K562 (cell line): Measurements from ENCODE around the gene SPRED2. TPM values are rescaled to one million over a fixed set of nuclear protein-coding genes. Genes with fewer than 3 reads are reported as not detected.

Experiments used
- GATAD2A ChIP-seq: fragments of 450-650 bp; IDR thresholded peaks from 2 replicates; pipeline ENCODE4 v1.6.1; 2017
- HMG20A ChIP-seq: fragments of 450-650 bp; formaldehyde crosslinking; conservative IDR thresholded peaks from 2 replicates; pipeline ENCODE4 v1.4.0; 2020; ENCODE audit warnings: mild to moderate bottlenecking, mixed read lengths
- JUND ChIP-seq, 2 experiments: IDR thresholded peaks; 2 replicates in 1 of 2; 3 replicates in 1 of 2; pipeline ENCODE4 v1.6.1; 2011; ENCODE audit warnings: borderline replicate concordance in 2 of 2, low read depth in 2 of 2, low read length in 2 of 2, improper control_type of control experiment in 1 of 2, missing biosample characterization in 1 of 2, missing genetic modification characterization in 1 of 2, missing genetic modification reagents in 1 of 2
- PTTG1 ChIP-seq: fragments of 450-650 bp; IDR thresholded peaks from 2 replicates; pipeline ENCODE4 v1.6.1; 2016; ENCODE audit warnings: low read depth, mild to moderate bottlenecking, missing genetic modification characterization, missing compliant biosample characterization
- RBM22 ChIP-seq: fragments of 200-400 bp; formaldehyde crosslinking; IDR thresholded peaks from 2 replicates; pipeline ENCODE4 v1.6.1; 2018; ENCODE audit warnings: low read length, low read depth; ENCODE audit not compliant: poor library complexity, severe bottlenecking
- SNIP1 ChIP-seq: fragments of 450-650 bp; IDR thresholded peaks from 2 replicates; pipeline ENCODE4 v1.7.1; 2017; ENCODE audit warnings: low read depth, mild to moderate bottlenecking
- TAL1 ChIP-seq: fragments of 450-650 bp; IDR thresholded peaks from 2 replicates; pipeline ENCODE4 v1.6.1; 2016; ENCODE audit warnings: mild to moderate bottlenecking
- ZNF133 ChIP-seq: fragments of 250-450 bp; sonication (Bioruptor Pico); IDR thresholded peaks from 2 replicates; pipeline ENCODE4 v1.4.0; 2020; ENCODE audit warnings: mild to moderate bottlenecking
- polyA plus RNA-seq, 8 experiments: library from polyadenylated mRNA; depleted of rRNA in 4 of 8; stranded (reverse) in 5 of 8; unstranded in 3 of 8; fragments of >200 nt; fragmentation: Nextera tagmentation in 2 of 8; fragmentation: Illumina TruSeq in 1 of 8; extraction: Ambion mirVana in 2 of 8; extraction: Trizol in 1 of 8; gene quantifications; 2 replicates each; pipeline versions ENCODE4 v1.2.1 to v1.2.3, GENCODE V29; 2011 to 2014; ENCODE audit warnings: inconsistent platforms in 1 of 8, missing spikeins in 1 of 8
- total RNA-seq, 7 experiments: library from RNA; depleted of rRNA in 6 of 7; stranded (reverse); fragments of >200 nt in 6 of 7; fragmentation: Illumina TruSeq in 2 of 7; extraction: Trizol in 2 of 7; gene quantifications; 2 replicates each; pipeline versions ENCODE4 v1.2.1 to v1.2.3, GENCODE V29; 2011 to 2021; ENCODE audit warnings: low replicate concordance in 1 of 7
- TF ChIP-seq, protein P1 (sequence below), 2 experiments: fragments of 450-650 bp; formaldehyde crosslinking in 1 of 2; IDR thresholded peaks; 2 replicates each; pipeline versions ENCODE4 v1.4.0 to v1.6.1; 2014 to 2020; ENCODE audit warnings: mild to moderate bottlenecking in 2 of 2, borderline replicate concordance in 1 of 2, low read depth in 1 of 2
- TF ChIP-seq, protein P2 (sequence below): sonication (generic); IDR thresholded peaks from 2 replicates; pipeline ENCODE4 v1.6.1; 2016
- TF ChIP-seq, protein P3 (sequence below): fragments of 250-450 bp; sonication (Bioruptor Pico); IDR thresholded peaks from 2 replicates; pipeline ENCODE4 v1.6.1; 2021; ENCODE audit warnings: mild to moderate bottlenecking
- TF ChIP-seq, protein P4 (sequence below): IDR thresholded peaks from 2 replicates; pipeline ENCODE4 v1.6.1; 2014; ENCODE audit warnings: antibody characterized with exemption
- TF ChIP-seq, protein P5 (sequence below): fragments of 250-450 bp; sonication (Bioruptor Pico); IDR thresholded peaks from 2 replicates; pipeline ENCODE4 v1.5.0; 2021; ENCODE audit warnings: mild to moderate bottlenecking, borderline replicate concordance

The SPRED2 gene
- total and polyA plus RNA-seq, 9 of the 15 experiments (the other 6 are each of a cell fraction or from before 2014, with no cell fraction given), result 4.6 to 50.8 (median 14.1) TPM

DNA sequence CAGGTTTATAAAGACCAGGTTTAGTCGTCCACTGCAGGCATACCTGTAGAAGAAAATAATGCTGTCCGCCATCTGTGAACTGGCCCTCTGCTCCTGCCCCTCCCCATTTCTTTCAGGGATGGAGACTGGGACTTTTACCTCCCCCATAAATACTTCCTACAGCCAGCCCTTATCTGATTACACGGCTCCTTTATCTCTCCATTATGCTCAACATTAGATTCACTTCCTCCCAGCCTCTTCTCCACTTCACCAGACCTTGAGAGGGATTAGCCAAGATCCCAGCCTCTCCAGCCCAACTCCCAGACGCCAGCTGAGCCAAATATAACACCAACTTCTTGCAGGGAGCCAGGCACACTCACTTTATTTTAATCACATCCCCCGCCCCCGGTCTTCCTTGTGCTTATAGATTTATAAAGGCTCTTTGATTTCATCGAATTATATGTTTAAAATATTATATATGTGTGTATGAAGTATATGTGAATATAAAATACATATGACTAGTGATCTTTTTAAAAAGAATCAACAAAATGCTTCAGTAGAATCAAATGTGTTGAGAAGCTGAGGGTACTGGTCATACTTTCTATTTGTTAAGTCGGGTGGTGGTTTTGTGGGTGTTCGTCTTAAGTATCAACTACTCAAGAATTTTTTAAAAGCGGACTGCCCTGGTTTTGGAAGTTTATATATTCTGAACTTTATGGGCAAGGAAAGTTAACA, 81.0 kb downstream of the SPRED2 start (continued):
- TF ChIP-seq, protein P1, sequence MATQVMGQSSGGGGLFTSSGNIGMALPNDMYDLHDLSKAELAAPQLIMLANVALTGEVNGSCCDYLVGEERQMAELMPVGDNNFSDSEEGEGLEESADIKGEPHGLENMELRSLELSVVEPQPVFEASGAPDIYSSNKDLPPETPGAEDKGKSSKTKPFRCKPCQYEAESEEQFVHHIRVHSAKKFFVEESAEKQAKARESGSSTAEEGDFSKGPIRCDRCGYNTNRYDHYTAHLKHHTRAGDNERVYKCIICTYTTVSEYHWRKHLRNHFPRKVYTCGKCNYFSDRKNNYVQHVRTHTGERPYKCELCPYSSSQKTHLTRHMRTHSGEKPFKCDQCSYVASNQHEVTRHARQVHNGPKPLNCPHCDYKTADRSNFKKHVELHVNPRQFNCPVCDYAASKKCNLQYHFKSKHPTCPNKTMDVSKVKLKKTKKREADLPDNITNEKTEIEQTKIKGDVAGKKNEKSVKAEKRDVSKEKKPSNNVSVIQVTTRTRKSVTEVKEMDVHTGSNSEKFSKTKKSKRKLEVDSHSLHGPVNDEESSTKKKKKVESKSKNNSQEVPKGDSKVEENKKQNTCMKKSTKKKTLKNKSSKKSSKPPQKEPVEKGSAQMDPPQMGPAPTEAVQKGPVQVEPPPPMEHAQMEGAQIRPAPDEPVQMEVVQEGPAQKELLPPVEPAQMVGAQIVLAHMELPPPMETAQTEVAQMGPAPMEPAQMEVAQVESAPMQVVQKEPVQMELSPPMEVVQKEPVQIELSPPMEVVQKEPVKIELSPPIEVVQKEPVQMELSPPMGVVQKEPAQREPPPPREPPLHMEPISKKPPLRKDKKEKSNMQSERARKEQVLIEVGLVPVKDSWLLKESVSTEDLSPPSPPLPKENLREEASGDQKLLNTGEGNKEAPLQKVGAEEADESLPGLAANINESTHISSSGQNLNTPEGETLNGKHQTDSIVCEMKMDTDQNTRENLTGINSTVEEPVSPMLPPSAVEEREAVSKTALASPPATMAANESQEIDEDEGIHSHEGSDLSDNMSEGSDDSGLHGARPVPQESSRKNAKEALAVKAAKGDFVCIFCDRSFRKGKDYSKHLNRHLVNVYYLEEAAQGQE (IDR thresholded peaks at IDR 0.05; ENCODE audit: borderline replicate concordance), result no peak
- TF ChIP-seq, protein P1 (CRISPR knock-in tag; IDR thresholded peaks at IDR 0.05; ENCODE audit: low read depth), result no peak
- TF ChIP-seq JUND (IDR thresholded peaks at IDR 0.05; ENCODE audit: borderline replicate concordance, low read depth, low read length), result peak; percentile 39; the same call in 1 of the 2 replicates
- no peak for TF ChIP-seq JUND (tag; IDR thresholded peaks at IDR 0.05; ENCODE audit: borderline replicate concordance, low read depth, low read length)
- 0 out of 2 replicates have a peak, but pooled peaks have one; percentile 10 for TF ChIP-seq TAL1
- no peak for TF ChIP-seq SNIP1
- TF ChIP-seq HMG20A (CRISPR knock-in tag), result no peak
- TF ChIP-seq, protein P2, sequence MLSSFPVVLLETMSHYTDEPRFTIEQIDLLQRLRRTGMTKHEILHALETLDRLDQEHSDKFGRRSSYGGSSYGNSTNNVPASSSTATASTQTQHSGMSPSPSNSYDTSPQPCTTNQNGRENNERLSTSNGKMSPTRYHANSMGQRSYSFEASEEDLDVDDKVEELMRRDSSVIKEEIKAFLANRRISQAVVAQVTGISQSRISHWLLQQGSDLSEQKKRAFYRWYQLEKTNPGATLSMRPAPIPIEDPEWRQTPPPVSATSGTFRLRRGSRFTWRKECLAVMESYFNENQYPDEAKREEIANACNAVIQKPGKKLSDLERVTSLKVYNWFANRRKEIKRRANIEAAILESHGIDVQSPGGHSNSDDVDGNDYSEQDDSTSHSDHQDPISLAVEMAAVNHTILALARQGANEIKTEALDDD, result peak; percentile 64
- no peak for TF ChIP-seq GATAD2A
- TF ChIP-seq, protein P3, sequence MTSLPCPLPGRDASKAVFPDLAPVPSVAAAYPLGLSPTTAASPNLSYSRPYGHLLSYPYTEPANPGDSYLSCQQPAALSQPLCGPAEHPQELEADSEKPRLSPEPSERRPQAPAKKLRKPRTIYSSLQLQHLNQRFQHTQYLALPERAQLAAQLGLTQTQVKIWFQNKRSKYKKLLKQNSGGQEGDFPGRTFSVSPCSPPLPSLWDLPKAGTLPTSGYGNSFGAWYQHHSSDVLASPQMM, result no peak
- TF ChIP-seq PTTG1 (tag), result no peak
- TF ChIP-seq, protein P4, sequence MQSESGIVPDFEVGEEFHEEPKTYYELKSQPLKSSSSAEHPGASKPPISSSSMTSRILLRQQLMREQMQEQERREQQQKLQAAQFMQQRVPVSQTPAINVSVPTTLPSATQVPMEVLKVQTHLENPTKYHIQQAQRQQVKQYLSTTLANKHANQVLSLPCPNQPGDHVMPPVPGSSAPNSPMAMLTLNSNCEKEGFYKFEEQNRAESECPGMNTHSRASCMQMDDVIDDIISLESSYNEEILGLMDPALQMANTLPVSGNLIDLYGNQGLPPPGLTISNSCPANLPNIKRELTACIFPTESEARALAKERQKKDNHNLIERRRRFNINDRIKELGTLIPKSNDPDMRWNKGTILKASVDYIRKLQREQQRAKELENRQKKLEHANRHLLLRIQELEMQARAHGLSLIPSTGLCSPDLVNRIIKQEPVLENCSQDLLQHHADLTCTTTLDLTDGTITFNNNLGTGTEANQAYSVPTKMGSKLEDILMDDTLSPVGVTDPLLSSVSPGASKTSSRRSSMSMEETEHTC, result no peak
- TF ChIP-seq, protein P5, sequence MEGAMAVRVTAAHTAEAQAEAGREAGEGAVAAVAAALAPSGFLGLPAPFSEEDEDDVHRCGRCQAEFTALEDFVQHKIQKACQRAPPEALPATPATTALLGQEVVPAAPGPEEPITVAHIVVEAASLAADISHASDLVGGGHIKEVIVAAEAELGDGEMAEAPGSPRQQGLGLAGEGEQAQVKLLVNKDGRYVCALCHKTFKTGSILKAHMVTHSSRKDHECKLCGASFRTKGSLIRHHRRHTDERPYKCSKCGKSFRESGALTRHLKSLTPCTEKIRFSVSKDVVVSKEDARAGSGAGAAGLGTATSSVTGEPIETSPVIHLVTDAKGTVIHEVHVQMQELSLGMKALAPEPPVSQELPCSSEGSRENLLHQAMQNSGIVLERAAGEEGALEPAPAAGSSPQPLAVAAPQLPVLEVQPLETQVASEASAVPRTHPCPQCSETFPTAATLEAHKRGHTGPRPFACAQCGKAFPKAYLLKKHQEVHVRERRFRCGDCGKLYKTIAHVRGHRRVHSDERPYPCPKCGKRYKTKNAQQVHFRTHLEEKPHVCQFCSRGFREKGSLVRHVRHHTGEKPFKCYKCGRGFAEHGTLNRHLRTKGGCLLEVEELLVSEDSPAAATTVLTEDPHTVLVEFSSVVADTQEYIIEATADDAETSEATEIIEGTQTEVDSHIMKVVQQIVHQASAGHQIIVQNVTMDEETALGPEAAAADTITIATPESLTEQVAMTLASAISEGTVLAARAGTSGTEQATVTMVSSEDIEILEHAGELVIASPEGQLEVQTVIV (CRISPR knock-in tag), result no peak
- TF ChIP-seq RBM22, result no peak
- TF ChIP-seq ZNF133 (CRISPR knock-in tag), result no peak
